Fibroblast of lung (primary cell): ENCODE data around the gene RPS25.

Experiments
- EZH2 ChIP-seq: IDR thresholded peaks from 2 replicates; pipeline ENCODE4 v1.5.1; 2012; ENCODE audit warnings: low read length, control low read depth, mild to moderate bottlenecking; ENCODE audit errors: missing control alignments
- TF ChIP-seq, protein P1 (sequence below), 2 donors: IDR thresholded peaks in 1 of 2; conservative IDR thresholded peaks in 1 of 2; 1 replicate in 1 of 2; 2 replicates in 1 of 2; pipeline ENCODE4 v1.5.1; 2011 to 2012; ENCODE audit warnings: low read length in 2 of 2, control low read depth in 1 of 2, inconsistent platforms in 1 of 2, low read depth in 1 of 2, mild to moderate bottlenecking in 1 of 2

DNA sequence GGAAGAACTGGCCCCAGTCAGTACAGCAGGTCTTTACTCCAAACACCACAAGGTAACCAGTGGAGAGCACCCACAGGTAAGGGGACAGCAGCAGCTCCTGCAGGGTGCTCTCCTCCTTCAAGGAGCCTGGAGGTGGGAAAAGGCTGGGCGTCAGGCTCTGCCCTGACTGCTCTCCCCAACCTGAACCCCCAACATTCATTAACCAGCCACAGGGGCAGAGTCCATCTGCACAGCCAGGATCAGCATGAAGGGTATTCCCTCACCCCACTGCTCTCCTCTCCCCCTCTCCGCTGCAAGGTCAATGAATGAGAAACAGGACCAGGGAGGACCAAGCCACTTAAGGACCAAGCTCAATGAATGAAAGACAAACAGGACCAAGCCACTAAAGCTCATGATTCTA is 8.8 kb upstream of the RPS25 start:
- TF ChIP-seq, protein P1, sequence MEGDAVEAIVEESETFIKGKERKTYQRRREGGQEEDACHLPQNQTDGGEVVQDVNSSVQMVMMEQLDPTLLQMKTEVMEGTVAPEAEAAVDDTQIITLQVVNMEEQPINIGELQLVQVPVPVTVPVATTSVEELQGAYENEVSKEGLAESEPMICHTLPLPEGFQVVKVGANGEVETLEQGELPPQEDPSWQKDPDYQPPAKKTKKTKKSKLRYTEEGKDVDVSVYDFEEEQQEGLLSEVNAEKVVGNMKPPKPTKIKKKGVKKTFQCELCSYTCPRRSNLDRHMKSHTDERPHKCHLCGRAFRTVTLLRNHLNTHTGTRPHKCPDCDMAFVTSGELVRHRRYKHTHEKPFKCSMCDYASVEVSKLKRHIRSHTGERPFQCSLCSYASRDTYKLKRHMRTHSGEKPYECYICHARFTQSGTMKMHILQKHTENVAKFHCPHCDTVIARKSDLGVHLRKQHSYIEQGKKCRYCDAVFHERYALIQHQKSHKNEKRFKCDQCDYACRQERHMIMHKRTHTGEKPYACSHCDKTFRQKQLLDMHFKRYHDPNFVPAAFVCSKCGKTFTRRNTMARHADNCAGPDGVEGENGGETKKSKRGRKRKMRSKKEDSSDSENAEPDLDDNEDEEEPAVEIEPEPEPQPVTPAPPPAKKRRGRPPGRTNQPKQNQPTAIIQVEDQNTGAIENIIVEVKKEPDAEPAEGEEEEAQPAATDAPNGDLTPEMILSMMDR (conservative IDR thresholded peaks at IDR 0.05 in 1 of 2, IDR thresholded peaks at IDR 0.05 in 1 of 2; ENCODE audit: low read depth in 1 of 2, low read length in 2 of 2): no peak
- no peak for TF ChIP-seq EZH2
